GM18505 (cell line): Measurements from ENCODE around the gene HOXA11.

Experiments
- ATAC-seq: cut with Tn5 transposase; IDR thresholded peaks from one replicate; pipeline ENCODE4 v1.9.1; 2021; ENCODE audit not compliant: unreplicated experiment
- POLR2A ChIP-seq: IDR thresholded peaks from 4 replicates; pipeline ENCODE4 v1.6.1; 2011; ENCODE audit warnings: borderline replicate concordance; ENCODE audit not compliant: insufficient read depth, insufficient read length; ENCODE audit errors: extremely low read depth

The HOXA11 gene

GRCh38 chr7:27147199-27148030, 37.6 kb downstream of the HOXA11 start, which contains the start of gene HOXA6:
Gene HOXA6, minus strand, starts transcription at chr7:27147774. Its CDS starts 25 bp downstream, at chr7:27147749.
- no peak for TF ChIP-seq POLR2A
- ATAC-seq: no peak

- no peak for TF ChIP-seq POLR2A
- no peak for ATAC-seq
These were observed 38.4 kb downstream of the HOXA11 start for GRCh38 chr7:27146491-27147198.

- no peak for ATAC-seq
- no peak for TF ChIP-seq POLR2A
These were observed 39.1 kb downstream of the HOXA11 start for GRCh38 chr7:27145914-27146412.

- no peak for ATAC-seq
- TF ChIP-seq POLR2A: no peak
These were observed 39.7 kb downstream of the HOXA11 start for GRCh38 chr7:27145165-27145913.

GRCh38 chr7:27144781-27145164, 40.3 kb downstream of the HOXA11 start:
- no peak for ATAC-seq
- TF ChIP-seq POLR2A: no peak

- TF ChIP-seq POLR2A: no peak
- ATAC-seq: no peak
These were observed 40.9 kb downstream of the HOXA11 start for GRCh38 chr7:27143950-27144780.

GRCh38 chr7:27143023-27143949, 41.7 kb downstream of the HOXA11 start, which contains the start of gene HOXA5:
Gene HOXA5, minus strand, starts transcription at chr7:27143681. Its CDS starts 74 bp downstream, at chr7:27143607.
- ATAC-seq: no peak
- no peak for TF ChIP-seq POLR2A

GRCh38 chr7:27142580-27143022, 42.4 kb downstream of the HOXA11 start:
- no peak for TF ChIP-seq POLR2A
- ATAC-seq: no peak

GRCh38 chr7:27141923-27142579, 43.0 kb downstream of the HOXA11 start:
- ATAC-seq: no peak
- no peak for TF ChIP-seq POLR2A

GRCh38 chr7:27141137-27141922, 43.7 kb downstream of the HOXA11 start:
- ATAC-seq: no peak
- TF ChIP-seq POLR2A: no peak
